Natural killer cell treated with Interleukin-12 subunit alpha and Interleukin-12 subunit beta and Interleukin-15 and Interleukin-18, amount 100 ng/mL, for 72 hours (primary cell): ENCODE measurements around the gene BRF1. TPM values are rescaled to one million over a fixed set of nuclear protein-coding genes. Genes with fewer than 3 reads are reported as not detected.

Source experiments
- ATAC-seq, 2 donors: fragments of 150-1000 bp; cut with Tn5 transposase in 1 of 2; sonication (Bioruptor Pico), chemical (Tn5 transposase) in 1 of 2; 2 replicates each; pipeline ENCODE4 v1.10.0; 2021
- DNase-seq: peaks from one replicate; pipeline ENCODE4 v3.0.0; 2022; ENCODE audit warnings: low spot score
- H3K27ac Mint-ChIP-seq, 2 donors: 1 replicate in 1 of 2; 2 replicates in 1 of 2; pipeline ENCODE4 v1.8.0; 2022; ENCODE audit warnings: mixed read lengths in 2 of 2, mild to moderate bottlenecking in 1 of 2, moderate library complexity in 1 of 2
- H3K27me3 Mint-ChIP-seq, 2 donors: 1 replicate in 1 of 2; 2 replicates in 1 of 2; pipeline ENCODE4 v1.8.0; 2022; ENCODE audit warnings: mixed read lengths in 2 of 2
- H3K36me3 Mint-ChIP-seq: one replicate; pipeline ENCODE4 v1.8.0; 2022; ENCODE audit warnings: mixed read lengths
- H3K4me1 Mint-ChIP-seq, 2 donors: 1 replicate in 1 of 2; 2 replicates in 1 of 2; pipeline ENCODE4 v1.8.0; 2022; ENCODE audit warnings: low read depth in 2 of 2, mixed read lengths in 2 of 2, mild to moderate bottlenecking in 1 of 2
- H3K4me3 Mint-ChIP-seq: one replicate; pipeline ENCODE4 v1.8.0; 2022; ENCODE audit warnings: mixed read lengths
- H3K9me3 Mint-ChIP-seq: 2 replicates; pipeline ENCODE4 v1.8.0; 2022; ENCODE audit warnings: mixed read lengths
- total RNA-seq, 2 donors: library from RNA; stranded (reverse); gene quantifications; one replicate each; pipeline ENCODE4 v1.2.3, GENCODE V29; 2022

Gene BRF1
- total RNA-seq, 2 donors from 2014 or later = 43.4 to 76.5 TPM

DNA sequence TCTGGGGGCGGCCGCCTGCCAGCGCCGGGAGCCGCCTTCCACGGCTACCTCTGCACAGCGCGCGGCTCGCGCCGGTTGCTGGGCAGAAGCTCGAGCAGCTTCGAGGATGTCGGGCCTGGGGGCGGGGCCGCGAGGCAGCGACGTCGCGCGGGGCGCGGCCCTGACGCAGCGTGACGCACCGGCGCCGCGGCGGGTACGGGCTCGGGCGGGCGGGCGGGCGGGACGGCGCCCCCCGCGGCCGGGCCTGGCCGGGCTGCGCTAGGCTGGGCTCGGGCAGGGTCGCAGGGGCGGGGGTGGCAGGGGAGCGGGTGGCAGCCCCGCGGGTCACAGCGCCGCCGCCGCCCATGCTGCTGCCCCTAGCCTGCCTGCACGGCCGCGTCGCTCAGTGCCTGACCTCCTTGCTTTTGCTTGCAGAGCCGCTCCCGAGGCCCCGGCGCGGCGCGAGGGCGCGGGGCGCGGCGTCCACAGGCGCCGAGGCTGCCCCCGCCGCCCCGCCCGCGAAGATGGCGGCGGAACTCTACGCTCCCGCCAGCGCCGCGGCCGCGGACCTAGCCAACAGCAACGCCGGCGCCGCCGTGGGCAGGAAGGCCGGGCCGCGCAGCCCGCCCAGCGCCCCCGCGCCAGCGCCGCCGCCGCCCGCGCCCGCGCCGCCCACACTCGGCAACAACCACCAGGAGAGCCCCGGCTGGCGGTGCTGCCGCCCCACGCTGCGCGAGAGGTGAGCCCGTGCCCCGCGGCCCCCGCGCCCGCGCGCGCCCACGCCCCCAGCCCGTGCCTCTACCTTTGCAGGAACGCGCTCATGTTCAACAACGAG is 52.2 kb downstream of the BRF1 start, which contains the start of gene BTBD6:
Gene BTBD6 (plus strand): TSS at position 166 of the 814 bp plus-strand sequence. CDS start 179 bp downstream, at position 345.
- peaks cover 17 to 28% of the 10 kb centered on the region in 2 donors for H3K4me1 Mint-ChIP-seq
- H3K27ac Mint-ChIP-seq = peak within 1 kb of the TSS; percentile 16 to 55
- DNase-seq = peak; percentile 88
- no peaks in the 10 kb centered on the region for H3K9me3 Mint-ChIP-seq
- H3K36me3 Mint-ChIP-seq = no peaks in the 10 kb centered on the region
- ATAC-seq = peak; percentile 97
- H3K27me3 Mint-ChIP-seq = no peaks in the 10 kb centered on the region
- H3K4me3 Mint-ChIP-seq = peak within 1 kb of the TSS; percentile 84

GRCh38 chr14:105247715-105248367 is 53.0 kb downstream of the BRF1 start:
- peaks cover 17 to 28% of the 10 kb centered on the region in 2 donors for H3K4me1 Mint-ChIP-seq
- no peaks in the 10 kb centered on the region for H3K36me3 Mint-ChIP-seq
- no peaks in the 10 kb centered on the region for H3K9me3 Mint-ChIP-seq
- H3K27me3 Mint-ChIP-seq = no peaks in the 10 kb centered on the region
- peak overlapping the region in 1 of 2 donors; percentile 55 for H3K27ac Mint-ChIP-seq
- no peak for DNase-seq
- peak in 1 of 2 donors; percentile 37 for ATAC-seq
- H3K4me3 Mint-ChIP-seq = peak overlapping the region; percentile 84

- Mint-ChIP-seq H3K9me3 (no peaks in the 10 kb centered on the region), H3K27ac (no peak overlapping the region), H3K4me3 (no peak overlapping the region), H3K36me3 (no peaks in the 10 kb centered on the region), H3K27me3 (no peaks in the 10 kb centered on the region), H3K4me1 (peaks cover 17 to 28% of the 10 kb centered on the region in 2 donors)
- DNase-seq = no peak
- ATAC-seq = no peak
Measured at GRCh38 chr14:105247026-105247425, 53.8 kb downstream of the BRF1 start.

DNA sequence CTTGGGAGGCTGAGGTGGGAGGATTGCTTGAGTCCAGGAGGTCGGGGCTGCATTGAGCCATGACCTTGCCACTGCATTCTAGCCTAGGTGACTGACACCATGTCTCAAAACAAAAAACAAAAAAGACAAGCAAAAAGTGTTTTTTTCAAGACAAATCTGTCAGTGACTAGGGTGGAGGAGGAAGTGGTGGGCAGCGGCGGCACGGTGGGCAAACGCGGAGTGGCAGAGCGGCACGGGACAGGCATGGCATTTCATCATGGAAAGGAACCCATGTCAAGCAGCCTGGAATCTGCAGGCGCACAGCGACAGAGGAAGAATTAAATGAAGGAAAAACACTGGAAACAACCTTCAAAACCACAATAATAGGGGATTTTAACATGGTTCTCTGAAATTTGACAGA is 56.5 kb downstream of the BRF1 start:
- DNase-seq = no peak
- H3K4me3 Mint-ChIP-seq = no peak overlapping the region
- no peaks in the 10 kb centered on the region for H3K36me3 Mint-ChIP-seq
- H3K9me3 Mint-ChIP-seq = no peaks in the 10 kb centered on the region
- H3K27me3 Mint-ChIP-seq = no peaks in the 10 kb centered on the region
- H3K4me1 Mint-ChIP-seq = peaks cover 12 to 14% of the 10 kb centered on the region in 2 donors
- ATAC-seq = no peak
- H3K27ac Mint-ChIP-seq = no peak overlapping the region

- H3K27me3 Mint-ChIP-seq = no peaks in the 10 kb centered on the region
- H3K36me3 Mint-ChIP-seq = no peaks in the 10 kb centered on the region
- H3K4me1 Mint-ChIP-seq = peaks cover 0 to 8% of the 10 kb centered on the region in 2 donors
- H3K27ac Mint-ChIP-seq = no peak overlapping the region
- DNase-seq (no peak), ATAC-seq (no peak)
- no peak overlapping the region for H3K4me3 Mint-ChIP-seq
- no peaks in the 10 kb centered on the region for H3K9me3 Mint-ChIP-seq
Measured at GRCh38 chr14:105241641-105242040, 59.2 kb downstream of the BRF1 start.

DNA sequence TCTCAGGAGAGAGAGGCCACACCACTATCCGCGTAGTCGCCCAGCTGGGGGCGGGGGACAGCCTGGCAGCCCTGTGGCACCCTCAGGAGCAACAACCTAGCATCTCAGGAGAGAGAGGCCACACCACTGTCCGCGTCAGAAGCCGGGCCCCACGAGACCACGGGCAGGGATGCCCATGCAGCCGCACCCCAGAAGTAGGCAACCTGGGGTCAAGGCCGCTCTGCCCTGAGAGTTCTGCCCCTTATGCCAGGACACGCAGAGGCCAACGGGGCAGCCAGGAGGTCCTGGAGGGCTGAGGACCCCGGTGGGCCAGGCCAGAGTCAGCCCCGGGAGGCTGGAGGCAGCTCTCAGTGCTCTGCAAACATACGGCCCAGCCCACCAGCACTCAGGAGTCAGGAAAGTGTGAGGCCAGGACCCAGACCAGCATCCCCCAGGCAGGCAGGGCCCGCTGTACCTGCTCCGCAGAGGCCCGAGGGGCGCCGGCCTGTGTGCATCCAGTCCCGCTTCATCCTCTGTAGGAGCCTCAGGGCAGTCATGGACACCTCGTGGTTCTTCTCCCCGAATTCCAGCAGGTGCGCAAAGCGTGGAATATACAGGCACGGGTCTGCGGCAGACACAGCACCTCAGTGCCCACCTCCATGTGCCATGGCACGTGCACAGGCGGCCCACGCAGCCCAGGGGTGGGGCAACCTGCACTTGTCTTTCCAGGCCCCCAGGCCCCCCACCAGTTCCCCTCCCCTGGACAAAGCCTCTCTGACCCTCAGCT is 59.8 kb downstream of the BRF1 start:
- H3K4me1 Mint-ChIP-seq = peaks cover 0 to 6% of the 10 kb centered on the region in 2 donors
- DNase-seq (peak; percentile 26), ATAC-seq (no peak)
- H3K36me3 Mint-ChIP-seq = no peaks in the 10 kb centered on the region
- H3K9me3 Mint-ChIP-seq = no peaks in the 10 kb centered on the region
- H3K27ac Mint-ChIP-seq = no peak overlapping the region
- no peaks in the 10 kb centered on the region for H3K27me3 Mint-ChIP-seq
- H3K4me3 Mint-ChIP-seq = no peak overlapping the region

GRCh38 chr14:105229099-105229655 is 71.6 kb downstream of the BRF1 start:
- H3K27ac Mint-ChIP-seq = no peak overlapping the region

GRCh38 chr14:105228562-105228961 is 72.2 kb downstream of the BRF1 start:
- H3K9me3 Mint-ChIP-seq = no peaks in the 10 kb centered on the region
- H3K27ac Mint-ChIP-seq = no peak overlapping the region
- no peaks in the 10 kb centered on the region for H3K27me3 Mint-ChIP-seq
- H3K4me3 Mint-ChIP-seq = no peak overlapping the region
- ATAC-seq = no peak
- H3K36me3 Mint-ChIP-seq = no peaks in the 10 kb centered on the region
- no peak for DNase-seq
- H3K4me1 Mint-ChIP-seq = peaks cover 0 to 2% of the 10 kb centered on the region in 2 donors

More at GRCh38 chr14:105229099-105229655, 71.6 kb downstream of the BRF1 start:
- H3K4me1 Mint-ChIP-seq = peaks cover 0 to 2% of the 10 kb centered on the region in 2 donors
- H3K9me3 Mint-ChIP-seq = no peaks in the 10 kb centered on the region
- H3K4me3 Mint-ChIP-seq = no peak overlapping the region
- ATAC-seq = no peak
- H3K27me3 Mint-ChIP-seq = no peaks in the 10 kb centered on the region
- no peak for DNase-seq
- no peaks in the 10 kb centered on the region for H3K36me3 Mint-ChIP-seq

- H3K4me1 Mint-ChIP-seq = peaks cover 0 to 4% of the 10 kb centered on the region in 2 donors
- H3K36me3 Mint-ChIP-seq = no peaks in the 10 kb centered on the region
- no peaks in the 10 kb centered on the region for H3K27me3 Mint-ChIP-seq
- H3K4me3 Mint-ChIP-seq = no peak overlapping the region
- H3K9me3 Mint-ChIP-seq = no peaks in the 10 kb centered on the region
- ATAC-seq (no peak), DNase-seq (no peak)
- H3K27ac Mint-ChIP-seq = no peak overlapping the region
Measured at GRCh38 chr14:105227346-105227745, 73.5 kb downstream of the BRF1 start.

DNA sequence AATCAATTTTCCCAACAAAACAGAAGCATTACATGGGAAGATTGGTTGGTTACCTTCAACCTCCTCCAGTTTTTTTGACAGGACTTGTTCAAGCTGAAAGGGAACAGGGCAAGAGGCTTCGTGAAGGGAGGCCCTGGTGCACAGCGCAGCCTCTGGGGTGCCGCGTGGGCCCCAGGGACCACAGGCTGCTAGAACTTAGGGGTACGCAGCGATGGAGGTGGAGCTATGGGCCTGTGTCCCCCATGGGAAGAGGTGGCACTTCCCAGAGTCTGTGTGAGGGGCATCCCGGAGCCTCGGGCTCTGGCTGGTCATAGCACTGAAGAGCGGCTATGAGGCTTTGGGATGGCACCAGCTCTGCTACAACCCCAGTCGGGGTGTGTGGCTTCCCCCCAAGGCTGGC is 74.6 kb downstream of the BRF1 start:
- Mint-ChIP-seq H3K4me3 (no peak overlapping the region), H3K27ac (no peak overlapping the region), H3K36me3 (no peaks in the 10 kb centered on the region), H3K27me3 (no peaks in the 10 kb centered on the region), H3K9me3 (no peaks in the 10 kb centered on the region), H3K4me1 (peaks cover 4% of the 10 kb centered on the region in 2 donors)
- DNase-seq = no peak
- no peak for ATAC-seq

DNA sequence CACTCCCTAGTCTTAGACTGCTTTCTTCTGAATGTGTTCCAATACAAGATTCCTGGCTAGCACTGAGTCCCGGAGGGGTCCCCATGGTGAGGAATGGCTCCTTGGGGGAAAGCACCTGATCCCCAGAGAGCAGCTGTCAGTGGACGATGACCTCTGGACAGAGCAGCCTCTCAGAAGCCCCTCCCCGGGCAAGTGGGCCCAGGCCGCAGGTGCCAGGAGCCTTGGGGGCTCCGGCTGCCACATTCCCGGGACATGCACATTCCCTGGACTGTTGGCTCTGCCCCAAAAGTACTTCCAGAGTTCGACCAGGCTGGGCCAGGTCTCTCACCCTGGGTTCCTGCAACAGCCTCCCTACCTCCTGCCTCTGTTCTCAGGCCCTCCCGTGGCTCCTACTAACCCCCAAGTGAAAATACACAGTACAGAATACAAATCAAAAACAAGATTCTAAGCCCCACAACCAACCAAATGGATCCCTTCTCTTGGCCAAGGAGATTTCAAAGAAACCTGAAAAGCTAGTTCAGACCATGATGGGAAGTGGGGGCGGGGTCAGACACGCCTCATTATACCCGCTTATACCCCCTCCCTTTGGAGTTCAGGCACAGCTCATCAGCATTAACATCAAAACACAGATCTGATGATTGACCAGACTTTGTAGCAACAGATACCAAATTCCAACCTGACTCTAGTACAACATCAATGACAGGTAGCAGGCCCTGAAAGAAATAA is 75.8 kb downstream of the BRF1 start:
- DNase-seq = no peak

DNA sequence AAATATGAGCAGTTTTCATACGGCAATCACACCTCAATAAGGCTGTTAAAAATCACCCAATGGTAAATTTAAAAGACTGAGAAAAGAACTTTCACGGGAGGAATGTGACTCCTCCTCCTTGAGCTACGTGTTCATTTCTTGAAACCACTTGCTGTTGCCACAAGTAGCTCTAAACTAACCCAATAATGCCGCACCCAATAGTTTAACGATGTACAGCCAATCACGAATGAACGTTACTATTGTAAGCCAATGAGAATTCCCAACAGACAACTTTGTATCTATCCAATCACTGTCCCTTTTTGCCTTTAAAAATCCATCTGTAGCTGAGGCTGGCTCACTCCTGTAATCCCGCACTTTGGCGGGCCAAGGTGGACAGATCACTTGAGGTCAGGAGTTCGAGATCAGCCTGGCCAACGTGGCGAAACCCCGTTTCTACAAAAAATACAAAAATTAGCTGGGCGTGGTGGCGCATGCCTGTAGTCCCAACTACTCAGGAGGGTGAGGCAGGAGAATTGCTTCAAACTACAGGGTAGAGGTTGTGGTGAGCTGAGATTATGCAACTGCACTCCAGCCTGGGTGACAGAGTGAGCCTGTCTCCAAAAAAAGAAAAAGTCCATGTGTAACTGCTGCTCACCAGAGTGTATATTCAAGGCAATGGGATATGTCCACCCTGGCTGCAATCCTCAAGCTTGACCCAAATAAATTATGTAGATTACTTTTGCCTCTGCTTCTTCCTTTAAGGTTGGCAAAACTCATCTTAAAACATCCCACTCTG is 76.8 kb downstream of the BRF1 start:
- no peak for DNase-seq
- ATAC-seq = no peak
- no peak overlapping the region for H3K4me3 Mint-ChIP-seq
- H3K27ac Mint-ChIP-seq = no peak overlapping the region
- H3K9me3 Mint-ChIP-seq = no peaks in the 10 kb centered on the region
- H3K36me3 Mint-ChIP-seq = no peaks in the 10 kb centered on the region
- H3K4me1 Mint-ChIP-seq = peaks cover 3 to 4% of the 10 kb centered on the region in 2 donors
- H3K27me3 Mint-ChIP-seq = no peaks in the 10 kb centered on the region

More for the DNA sequence above, 75.8 kb downstream of the BRF1 start:
- Mint-ChIP-seq H3K27ac (no peak overlapping the region), H3K4me1 (peaks cover 4% of the 10 kb centered on the region in 2 donors), H3K9me3 (no peaks in the 10 kb centered on the region), H3K36me3 (no peaks in the 10 kb centered on the region), H3K4me3 (no peak overlapping the region), H3K27me3 (no peaks in the 10 kb centered on the region)
- ATAC-seq = no peak
